ENCODE data around the gene BBS9.

DNA sequence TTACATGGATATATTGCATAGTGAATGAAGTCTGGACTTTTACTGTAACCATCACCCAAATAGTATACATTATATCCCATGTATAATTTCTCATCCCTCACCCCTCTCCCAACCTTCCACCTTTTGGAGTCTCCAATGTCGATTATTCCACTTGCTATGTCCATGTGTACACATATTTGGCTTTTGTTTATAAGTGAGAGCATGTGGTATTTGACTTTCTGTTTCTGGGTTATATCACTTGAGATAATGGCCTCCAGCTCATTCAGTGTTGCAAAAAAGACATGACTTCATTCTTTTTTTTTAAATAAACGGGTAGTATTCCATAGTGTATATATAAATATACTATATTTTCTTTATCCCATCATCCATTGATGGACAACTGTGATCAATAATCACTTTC is 487.4 kb downstream of the BBS9 start:
- no peak for TF ChIP-seq TAF1 (IDR thresholded peaks at IDR 0.05; ENCODE audit: borderline replicate concordance, low read depth, low read length)
- no peak for TF ChIP-seq POLR2AphosphoS5 (IDR thresholded peaks at IDR 0.05; ENCODE audit: low read depth, low read length)
- no peak for TF ChIP-seq POLR2A (IDR thresholded peaks at IDR 0.05; ENCODE audit: low read depth, low read length)

Data from GM12892 (cell line).